ENCODE data around the gene STAC2. TPM values are rescaled to one million over a fixed set of nuclear protein-coding genes. Genes with fewer than 3 reads are reported as not detected.

The STAC2 gene
- total RNA-seq, 4 donors from 2014 or later: 0.17 to 0.29 TPM; not detected in 2

GRCh38 chr17:39161962-39162361, 63.8 kb downstream of the STAC2 start:
- intact Hi-C loops (cut with DNase I): no loop called here
- H3K9me3 ChIP-seq: no peaks in the 10 kb centered on the region
- WGBS: 85% methylated on average over 2 of the region's 2 CpGs

More at GRCh38 chr17:39161962-39162361, 63.8 kb downstream of the STAC2 start:
- no peak for TF ChIP-seq CTCF (IDR thresholded peaks at IDR 0.05)
- no peak for TF ChIP-seq EP300 (IDR thresholded peaks at IDR 0.05)
- no peak for TF ChIP-seq POLR2A (IDR thresholded peaks at IDR 0.05; ENCODE audit: low read depth)
- no peak for TF ChIP-seq POLR2AphosphoS5 (IDR thresholded peaks at IDR 0.05)
- no peak for DNase-seq (ENCODE audit: extremely low spot score)
- Histone ChIP-seq H3K36me3 (no peaks in the 10 kb centered on the region), H3K4me1 (peaks cover 24 to 35% (median 30%) of the 10 kb centered on the region in 4 donors), H3K4me3 (no peak overlapping the region), H3K27me3 (no peaks in the 10 kb centered on the region), H3K27ac (replicated peaks in 1 of 4) (no peak overlapping the region)

Other genes with a start within 250 kb of the STAC2 start
- gene PLXDC1, start 74.3 kb downstream of the STAC2 start, total RNA-seq: 10 to 100 TPM in 2 of 4 donors, 1 to 10 TPM in 2; 7.5 to 17.0 (median 11.0) TPM
- gene ARL5C, start 59.8 kb downstream of the STAC2 start, total RNA-seq: 1 to 10 TPM in 1 of 4 donors, not detected in 3; 1.7 TPM
- 1 to 10 TPM; 3.1 to 8.0 (median 5.4) TPM for gene CACNB1, start 28.3 kb downstream of the STAC2 start, total RNA-seq
- gene RPL19, start 25.7 kb downstream of the STAC2 start, total RNA-seq: 1,000 to 10,000 TPM; 1,760 to 2,905 (median 2,361) TPM
- gene FBXL20, start 175.7 kb upstream of the STAC2 start, total RNA-seq: 10 to 100 TPM; 13.1 to 19.6 (median 17.2) TPM
- gene MED1, start 225.3 kb upstream of the STAC2 start, total RNA-seq: 10 to 100 TPM; 19.5 to 33.9 (median 27.2) TPM
- gene CDK12, start 235.5 kb upstream of the STAC2 start, total RNA-seq: 10 to 100 TPM; 28.2 to 35.2 (median 30.4) TPM

Data from esophagus muscularis mucosa (tissue), 4 donors.